CD4-positive, alpha-beta T cell treated with Interferon alpha-2 for 1 hour (primary cell): ENCODE measurements around the gene ZNF638.

Experiments
- DNase-seq, 2 donors: peaks; one replicate each; pipeline ENCODE4 v3.0.0-alpha.2; 2020 to 2022

Gene ZNF638

DNA sequence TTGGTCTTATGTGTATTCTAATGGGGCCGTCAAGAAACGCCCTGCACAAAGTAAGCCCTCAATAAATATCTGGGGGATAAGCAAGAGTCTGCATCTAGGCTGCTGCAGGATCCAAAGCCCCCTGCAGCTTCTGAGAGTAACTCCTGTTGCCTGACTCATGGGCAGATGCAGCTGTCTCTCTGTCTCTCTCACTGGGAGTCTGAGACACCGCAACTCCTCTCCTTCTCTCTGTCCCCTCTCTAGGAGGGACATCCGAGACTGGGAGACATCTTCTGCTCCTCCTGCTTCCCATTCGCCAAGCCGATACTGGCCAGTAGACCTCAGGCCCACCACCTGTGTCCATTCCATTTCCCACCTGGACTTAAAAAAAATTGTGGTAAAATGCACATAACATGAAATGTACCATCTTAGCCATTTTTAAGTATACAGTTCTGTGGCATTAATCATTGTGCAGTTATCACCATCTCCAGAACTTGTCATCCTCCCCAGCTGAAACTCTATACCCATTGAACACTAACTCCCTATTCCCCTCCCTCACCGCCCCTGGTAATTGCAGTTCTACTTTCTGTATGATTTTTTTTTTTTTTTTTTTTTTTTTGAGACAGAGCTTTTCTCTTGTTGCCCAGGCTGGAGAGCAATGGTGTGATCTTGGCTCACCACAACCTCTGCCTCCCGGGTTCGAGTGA lies 141.9 kb downstream of the ZNF638 start:
- DNase-seq: no peak

DNA sequence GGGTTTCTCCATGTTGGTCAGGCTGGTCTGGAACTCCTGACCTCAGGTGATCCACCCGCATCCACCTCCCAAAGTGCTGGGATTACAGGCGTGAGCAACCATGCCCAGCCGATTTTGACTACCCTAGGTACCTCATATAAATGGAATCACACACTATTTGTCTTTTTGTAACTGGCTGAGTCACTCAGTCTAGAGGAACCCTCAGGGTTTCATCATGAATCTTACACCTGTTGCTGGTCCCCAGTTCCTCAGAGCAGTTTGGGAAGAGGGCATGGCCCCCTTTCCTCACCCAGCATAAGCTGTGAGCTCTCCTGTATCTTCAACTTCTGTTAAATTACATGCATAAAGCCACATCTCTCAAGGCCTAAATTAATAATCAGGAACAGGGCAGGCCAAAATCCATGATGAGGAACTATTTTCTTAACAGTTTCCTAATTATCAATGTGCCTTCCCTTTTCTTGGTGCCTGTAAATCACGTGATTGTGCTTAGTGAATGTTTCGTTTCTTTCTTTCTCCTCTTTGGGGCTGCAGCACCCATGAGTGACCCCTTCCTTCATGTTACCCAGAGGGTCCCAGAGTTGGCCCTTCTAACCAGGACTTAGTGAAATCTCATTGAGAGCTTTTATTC lies 142.6 kb downstream of the ZNF638 start:
- no peak for DNase-seq

DNA sequence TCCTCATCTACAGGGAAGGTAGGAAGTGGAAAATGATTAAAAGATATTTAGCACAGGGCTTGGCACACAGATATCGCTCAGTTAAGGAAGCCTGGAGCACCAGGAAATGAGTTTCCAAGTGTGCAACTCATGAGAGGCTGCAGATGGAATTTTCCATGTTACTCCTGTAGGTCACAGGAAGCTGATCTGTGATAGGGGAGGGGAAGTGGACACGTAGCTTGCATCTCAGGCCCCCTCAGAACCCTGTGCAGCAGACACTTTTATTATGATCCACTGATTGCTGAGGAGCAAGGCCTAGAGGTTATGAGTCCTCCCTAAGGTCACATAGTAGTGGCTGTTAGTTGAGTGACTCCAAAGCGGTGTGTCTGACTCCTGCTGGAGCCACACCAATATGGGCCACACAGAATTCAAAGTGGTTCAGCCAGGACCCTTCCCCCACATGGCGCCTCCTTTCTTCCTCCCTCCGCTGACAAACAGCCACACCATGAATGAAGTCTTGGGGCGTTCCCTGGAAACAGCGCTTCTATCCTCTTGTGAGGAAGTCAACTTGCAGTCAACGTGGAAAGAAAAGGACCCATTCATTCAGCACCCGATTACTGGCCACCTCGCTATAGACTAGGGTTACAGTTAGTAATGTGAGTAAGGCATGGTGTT lies 143.3 kb downstream of the ZNF638 start:
- DNase-seq: no peak

DNA sequence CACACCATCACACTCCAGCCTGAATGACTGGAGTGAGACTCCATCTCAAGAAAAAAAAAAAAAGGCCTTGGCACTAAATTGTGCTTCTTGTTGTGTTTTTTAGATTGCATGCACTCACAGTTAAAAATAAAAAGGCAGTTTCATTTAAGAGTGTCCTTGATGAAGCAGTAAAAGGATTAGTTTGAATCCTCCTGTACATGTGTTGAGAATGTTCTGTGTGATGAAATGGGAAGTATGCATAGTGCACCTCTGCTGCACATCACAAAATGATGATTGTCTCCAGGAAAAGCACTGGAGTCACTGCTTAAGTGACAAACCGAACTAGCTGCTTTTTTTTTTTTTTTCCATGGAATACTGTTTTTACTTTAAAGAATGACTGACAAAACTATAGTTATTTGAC lies 144.9 kb downstream of the ZNF638 start:
- no peak for DNase-seq

DNA sequence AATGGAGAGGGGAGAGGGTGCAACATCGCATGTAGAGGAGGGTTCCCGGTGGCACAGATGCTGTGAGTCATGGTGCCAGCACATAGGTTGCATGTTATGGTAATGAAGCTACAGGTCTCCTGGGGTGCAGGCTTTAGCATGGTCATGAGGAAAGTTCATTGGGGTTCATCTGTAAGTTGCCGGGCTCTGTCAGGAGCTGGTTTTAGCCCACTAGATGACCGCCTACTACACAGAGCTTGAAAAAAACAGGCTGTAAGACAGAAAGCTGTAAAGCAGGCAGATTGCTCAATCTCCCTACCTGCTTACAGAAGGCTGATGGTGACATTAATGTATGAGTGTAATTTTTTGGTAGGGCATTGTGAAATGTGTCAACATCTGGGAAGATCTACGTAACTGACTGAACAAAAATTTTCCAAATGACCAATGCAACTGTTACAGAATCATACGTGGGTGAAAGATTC lies 145.7 kb downstream of the ZNF638 start:
- DNase-seq: peak in 1 of 2 donors; percentile 27

DNA sequence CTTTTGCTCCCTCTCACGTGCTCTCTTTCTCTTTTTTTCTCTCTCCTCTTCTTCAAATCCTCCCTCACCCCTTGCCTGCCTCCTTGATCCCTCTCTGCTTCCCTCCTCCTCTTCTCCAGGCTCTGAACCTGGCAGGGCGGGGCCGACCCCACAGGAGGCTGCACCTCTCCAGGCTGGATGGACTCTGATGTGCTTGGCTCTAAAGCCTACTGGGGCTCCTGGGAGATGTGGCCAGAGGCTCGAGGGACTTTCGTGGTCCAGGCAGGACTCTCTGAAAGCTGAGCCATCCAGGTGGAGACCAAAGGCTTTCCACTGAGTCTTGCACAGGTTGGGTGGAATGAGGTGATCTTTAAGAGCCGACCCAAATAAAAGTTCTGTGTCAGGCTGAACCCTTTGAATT lies 147.2 kb downstream of the ZNF638 start:
- DNase-seq: no peak

DNA sequence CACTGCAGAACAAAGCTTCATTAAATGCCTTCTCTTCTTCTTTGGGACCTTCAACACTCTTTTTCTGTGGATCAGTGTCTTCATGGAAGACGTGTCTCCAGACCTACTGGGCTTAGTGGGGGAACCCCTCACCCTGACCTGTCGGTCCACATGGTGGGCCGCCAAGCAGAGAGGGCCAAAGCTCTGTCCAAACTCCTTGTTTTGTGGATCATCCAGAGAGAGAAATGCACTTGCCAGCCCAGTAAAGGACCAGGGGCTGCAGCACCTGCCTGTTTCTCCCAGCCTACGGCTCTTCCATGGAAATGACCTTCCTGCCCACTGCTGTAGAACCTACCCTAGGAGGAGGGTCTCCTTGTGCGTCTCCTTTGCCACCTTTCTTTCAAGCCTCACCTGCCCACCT lies 147.7 kb downstream of the ZNF638 start:
- DNase-seq: no peak

DNA sequence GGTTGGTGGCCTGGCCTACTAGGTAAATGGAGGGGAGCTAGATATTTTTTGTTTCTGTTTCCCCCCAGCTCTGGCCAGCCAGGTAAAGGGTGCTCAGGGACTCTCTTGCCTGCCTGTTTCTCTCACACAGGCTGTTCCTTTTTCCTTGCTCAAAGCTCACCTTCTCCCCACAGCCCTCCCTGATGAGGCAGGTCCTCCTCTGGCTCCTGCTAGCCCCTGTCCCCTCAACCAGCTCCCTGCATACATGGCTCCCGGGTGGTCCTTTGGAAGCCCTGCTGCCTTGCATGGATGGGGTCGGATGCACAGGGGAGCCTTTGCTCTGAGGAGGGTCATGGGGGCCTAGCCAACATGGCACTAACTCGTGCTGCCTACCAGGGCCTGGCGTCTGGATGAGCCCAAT lies 149.5 kb downstream of the ZNF638 start:
- no peak for DNase-seq

DNA sequence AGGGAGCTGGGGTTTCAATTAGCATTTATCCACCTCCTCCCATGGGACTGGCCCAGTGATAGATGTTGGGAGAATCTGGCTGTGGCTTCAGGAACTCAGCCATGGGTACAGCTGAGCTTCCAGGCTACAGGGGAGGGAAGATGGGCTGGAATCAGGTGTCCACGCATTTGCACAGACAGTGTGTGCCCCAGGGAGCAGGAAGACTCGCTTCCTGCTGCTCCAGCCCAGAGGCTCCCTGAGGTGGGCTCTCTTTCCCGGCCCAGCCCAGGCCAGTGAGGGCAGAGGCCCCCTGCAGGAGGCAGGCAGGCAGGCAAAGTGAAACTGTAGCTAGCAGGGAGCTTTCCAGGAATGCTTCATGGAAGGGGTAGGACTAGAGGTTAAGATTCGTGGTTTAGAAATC lies 150.5 kb downstream of the ZNF638 start:
- no peak for DNase-seq

DNA sequence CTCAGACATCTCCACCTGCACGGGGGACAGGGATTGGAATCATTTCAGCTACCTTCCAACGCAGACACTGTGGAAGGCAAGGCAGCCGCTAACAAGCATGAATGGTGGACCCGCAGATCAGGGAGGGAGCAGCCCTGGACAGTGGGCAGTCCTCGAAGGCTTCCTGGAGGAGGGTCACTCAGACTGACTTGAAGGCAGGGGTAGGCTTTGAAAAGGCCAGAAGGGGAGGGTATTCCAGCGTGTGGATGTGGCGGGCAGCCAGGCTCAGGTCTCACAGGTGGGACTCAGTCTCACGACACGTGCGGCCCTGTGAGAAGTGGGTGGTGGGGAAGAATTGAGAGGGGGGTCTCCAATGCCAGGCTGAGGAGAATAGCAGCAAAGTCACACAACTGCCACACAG lies 151.7 kb downstream of the ZNF638 start:
- no peak for DNase-seq

DNA sequence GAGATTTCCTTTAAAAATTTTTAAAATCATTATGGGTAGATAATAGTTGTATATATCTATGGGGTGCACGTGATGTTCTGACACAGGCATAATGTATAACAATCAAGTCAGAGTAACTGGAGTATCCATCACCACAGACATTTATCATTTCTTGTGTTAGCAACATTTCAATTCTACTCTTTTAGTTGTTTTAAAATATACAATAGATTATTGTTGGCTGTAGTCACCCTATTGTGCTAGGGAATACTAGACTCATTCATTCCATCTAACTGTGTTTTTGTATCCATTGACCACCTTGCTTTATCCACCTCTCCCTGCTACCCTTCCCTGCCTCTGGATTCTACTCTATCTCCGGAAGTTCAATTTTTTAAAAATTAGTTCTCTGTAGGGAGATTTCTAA lies 152.8 kb downstream of the ZNF638 start:
- DNase-seq: no peak
